Endothelial cell of umbilical vein (primary cell): ENCODE results near the gene RNF150. TPM values are rescaled to one million over a fixed set of nuclear protein-coding genes. Genes with fewer than 3 reads are reported as not detected.

ENCODE experiments used
- BruUV-seq: library from RNA; stranded (reverse); fragments of 400-500 nt; replicated peaks from 2 replicates; lab custom pipeline; 2021; lab: Mats Ljungman, UMichigan
- CTCF ChIA-PET: fragments of 300-600, 350-600 bp; sonication (Branson Sonifier 250); formaldehyde crosslinking; loops from one replicate; lab custom pipeline; 2021; ENCODE audit warnings: antibody characterized with exemption, inconsistent platforms; lab: Charles Lee
- POLR2A ChIA-PET: fragments of 300-600, 350-600 bp; sonication (Branson Sonifier 250); formaldehyde crosslinking; loops from one replicate; lab custom pipeline; 2021; ENCODE audit warnings: antibody characterized with exemption, inconsistent platforms; lab: Charles Lee
- DNase-seq: peaks from one replicate; pipeline ENCODE4 v3.0.0-alpha.2; 2011; ENCODE audit warnings: low read depth, low spot score
- FAIRE-seq: peaks from 2 replicates; lab custom pipeline; 2011; peaks lifted over from hg19 to GRCh38; lab: Jason Lieb, UNC
- H2AFZ ChIP-seq: 2 replicates; pipeline ENCODE4 v1.6.0; 2012; ENCODE audit warnings: low read depth, low read length, control low read depth, inconsistent platforms
- H3K27ac ChIP-seq: 2 replicates; pipeline ENCODE4 v1.5.1; 2011; ENCODE audit warnings: low read depth, mild to moderate bottlenecking, control low read depth, low read length, moderate library complexity; ENCODE audit not compliant: insufficient read depth
- H3K27me3 ChIP-seq, 2 experiments: 2 replicates each; pipeline versions ENCODE4 v1.6.0 to v1.6.1; 2011; ENCODE audit warnings: low read length in 2 of 2, mixed read lengths in 1 of 2; ENCODE audit not compliant: control insufficient read depth in 2 of 2, insufficient read depth in 2 of 2
- H3K36me3 ChIP-seq, 2 experiments: 2 replicates in 1 of 2; 3 replicates in 1 of 2; pipeline ENCODE4 v1.5.1; 2011; ENCODE audit warnings: low read length in 2 of 2, mild to moderate bottlenecking in 1 of 2, moderate library complexity in 1 of 2; ENCODE audit not compliant: control insufficient read depth in 2 of 2, insufficient read depth in 2 of 2; ENCODE audit errors: extremely low read depth in 1 of 2
- H3K4me1 ChIP-seq: 3 replicates; pipeline ENCODE4 v1.5.1; 2011; ENCODE audit warnings: mild to moderate bottlenecking, low read length; ENCODE audit not compliant: control insufficient read depth, insufficient read depth; ENCODE audit errors: extremely low read depth
- H3K4me2 ChIP-seq: 2 replicates; pipeline ENCODE4 v1.6.1; 2011; ENCODE audit warnings: low read length, control low read depth, mixed read lengths; ENCODE audit not compliant: insufficient read depth
- H3K4me3 ChIP-seq, 3 experiments: fragments of 200-600 bp in 1 of 3; sonication (generic), shearing (Covaris generic) in 1 of 3; replicated peaks in 1 of 3; 2 replicates each; pipeline ENCODE4 v1.5.1; 2011 to 2016; ENCODE audit warnings: control low read depth in 3 of 3, low read length in 3 of 3, mild to moderate bottlenecking in 2 of 3, inconsistent platforms in 1 of 3, low read depth in 1 of 3, moderate library complexity in 1 of 3; ENCODE audit not compliant: insufficient read depth in 1 of 3
- H3K79me2 ChIP-seq: 2 replicates; pipeline ENCODE4 v1.6.0; 2012; ENCODE audit warnings: low read length, inconsistent platforms; ENCODE audit not compliant: control insufficient read depth, insufficient read depth
- H3K9ac ChIP-seq: replicated peaks from 2 replicates; pipeline ENCODE3; 2011; ENCODE audit warnings: low read length, control low read depth; ENCODE audit not compliant: insufficient read depth; ENCODE audit errors: extremely low read depth
- H3K9me1 ChIP-seq: replicated peaks from 3 replicates; pipeline ENCODE4 v1.6.0; 2011; ENCODE audit warnings: mild to moderate bottlenecking, low read length; ENCODE audit not compliant: control insufficient read depth, insufficient read depth; ENCODE audit errors: extremely low read depth
- H3K9me3 ChIP-seq: replicated peaks from 2 replicates; pipeline ENCODE4 v1.5.1; 2012; ENCODE audit warnings: low read length, inconsistent platforms; ENCODE audit not compliant: control insufficient read depth, insufficient read depth
- H4K20me1 ChIP-seq: replicated peaks from 2 replicates; pipeline ENCODE3; 2011; ENCODE audit warnings: mild to moderate bottlenecking, low read length; ENCODE audit not compliant: control insufficient read depth, insufficient read depth; ENCODE audit errors: extremely low read depth
- CTCF ChIP-seq, 2 donors: IDR thresholded peaks; 1 replicate in 1 of 2; 2 replicates in 1 of 2; pipeline ENCODE4 v1.5.1; 2011; ENCODE audit warnings: low read length in 2 of 2, mild to moderate bottlenecking in 2 of 2, moderate library complexity in 2 of 2, control low read depth in 1 of 2, inconsistent platforms in 1 of 2, low read depth in 1 of 2; ENCODE audit not compliant: insufficient read depth in 1 of 2; ENCODE audit errors: extremely low read depth in 1 of 2
- EZH2 ChIP-seq: IDR thresholded peaks from 2 replicates; pipeline ENCODE4 v1.6.1; 2012; ENCODE audit warnings: borderline replicate concordance, low read depth, mild to moderate bottlenecking, moderate library complexity, low read length, inconsistent platforms; ENCODE audit not compliant: severe bottlenecking
- FOS ChIP-seq: IDR thresholded peaks from 2 replicates; pipeline ENCODE4 v1.6.1; 2011; ENCODE audit warnings: mild to moderate bottlenecking, low read length, moderate library complexity, borderline replicate concordance; ENCODE audit not compliant: insufficient read depth
- GATA2 ChIP-seq: IDR thresholded peaks from 2 replicates; pipeline ENCODE4 v1.7.0; 2011; ENCODE audit warnings: low read depth, mild to moderate bottlenecking, moderate library complexity, mixed read lengths, low read length; ENCODE audit not compliant: insufficient read length, insufficient read depth
- JUN ChIP-seq: IDR thresholded peaks from 2 replicates; pipeline ENCODE4 v1.6.1; 2011; ENCODE audit warnings: borderline replicate concordance, low read depth; ENCODE audit not compliant: insufficient read length, insufficient read depth
- MAX ChIP-seq: IDR thresholded peaks from 2 replicates; pipeline ENCODE4 v1.6.1; 2011; ENCODE audit not compliant: insufficient read depth, insufficient read length
- MYC ChIP-seq: IDR thresholded peaks from one replicate; pipeline ENCODE4 v1.6.1; 2011; ENCODE audit warnings: mild to moderate bottlenecking, low read depth, low read length
- POLR2A ChIP-seq: IDR thresholded peaks from 2 replicates; pipeline ENCODE4 v1.6.1; 2012; ENCODE audit warnings: low read depth, mild to moderate bottlenecking, control low read depth, low read length
- POLR2AphosphoS5 ChIP-seq: IDR thresholded peaks from 2 replicates; pipeline ENCODE4 v1.6.1; 2012; ENCODE audit warnings: low read depth, mild to moderate bottlenecking, control low read depth, low read length, moderate library complexity; ENCODE audit not compliant: insufficient read depth
- dilution Hi-C: fragments of 300-500 bp; cut with MboI; formaldehyde crosslinking; loops from one replicate; pipeline ENCODE4 v1.15.0; 2019; ENCODE audit warnings: low sequenced_read_pairs; ENCODE audit not compliant: extremely low pct_ligation_motif_present
- intact Hi-C: fragments of 100-400 bp; cut with micrococcal nuclease; formaldehyde crosslinking; loops from one replicate; pipeline ENCODE4 v1.10.0; 2022
- polyA plus RNA-seq, 4 experiments: library from polyadenylated mRNA; depleted of rRNA in 3 of 4; stranded (reverse) in 3 of 4; unstranded in 1 of 4; fragments of >200 nt; gene quantifications; 2 replicates each; pipeline versions ENCODE4 v1.2.1 to v1.2.3, GENCODE V29; 2011 to 2012; ENCODE audit warnings: missing spikeins in 1 of 4
- total RNA-seq: library from RNA; stranded (reverse); gene quantifications from 2 replicates; pipeline ENCODE4 v1.2.3, GENCODE V29; 2021

The RNF150 gene
- total and polyA plus RNA-seq, 2 donors (not counting 3 experiments of a cell fraction or from before 2014, with no cell fraction given): 0.33 to 0.35 TPM

DNA sequence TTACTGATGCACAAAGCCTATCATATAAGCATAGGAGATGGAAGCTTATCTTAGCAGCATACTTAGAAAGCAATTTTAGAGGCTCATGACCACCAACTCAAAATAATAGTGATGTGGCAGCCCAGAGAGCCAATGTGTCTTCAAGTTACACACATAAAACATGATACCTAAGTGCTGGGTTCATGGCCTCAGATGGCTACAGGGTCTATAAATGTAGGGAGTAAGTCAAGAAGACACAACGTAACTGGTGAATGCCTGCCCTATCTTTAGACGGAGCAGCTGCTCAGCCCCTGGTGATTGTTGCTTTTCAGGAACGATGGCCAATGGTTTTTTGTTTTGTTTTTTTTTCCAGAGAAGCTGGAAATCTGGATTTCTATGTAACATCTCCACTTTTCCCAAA lies 42.8 kb downstream of the RNF150 start:
- H2AFZ ChIP-seq: no peak overlapping the region
- no peak overlapping the region for H3K9ac ChIP-seq
- no peaks in the 10 kb centered on the region for H3K9me3 ChIP-seq
- H3K27ac ChIP-seq: no peak overlapping the region
- FAIRE-seq (no peak), DNase-seq (no peak)
- no peaks in the 10 kb centered on the region for H3K4me1 ChIP-seq
- dilution Hi-C loops (no loop called here), intact Hi-C loops (no loop called here)
- no peaks in the 10 kb centered on the region for H3K27me3 ChIP-seq
- no peaks in the 10 kb centered on the region for H4K20me1 ChIP-seq
- no peak overlapping the region for H3K4me2 ChIP-seq
- BruUV-seq: no TSS peak
- CTCF ChIA-PET: no interaction called here
- no peaks in the 10 kb centered on the region for H3K9me1 ChIP-seq
- no peak overlapping the region for H3K4me3 ChIP-seq
- no peaks in the 10 kb centered on the region for H3K36me3 ChIP-seq
- POLR2A ChIA-PET: no interaction called here
- no peak for TF ChIP-seq FOS
- no peak for TF ChIP-seq GATA2
- TF ChIP-seq MAX: no peak
- H3K79me2 ChIP-seq: no peaks in the 10 kb centered on the region

GRCh38 chr4:141081921-141082395 lies 51.3 kb downstream of the RNF150 start:
- dilution Hi-C loops (no loop called here), intact Hi-C loops (no loop called here)
- ChIA-PET CTCF (no interaction called here), POLR2A (no interaction called here)
- Histone ChIP-seq H3K27me3 (no peaks in the 10 kb centered on the region), H3K9ac (no peak overlapping the region), H2AFZ (no peak overlapping the region), H3K4me1 (no peaks in the 10 kb centered on the region), H3K4me3 (no peak overlapping the region), H3K27ac (no peak overlapping the region), H3K4me2 (no peak overlapping the region), H3K79me2 (no peaks in the 10 kb centered on the region), H3K9me1 (no peaks in the 10 kb centered on the region), H4K20me1 (no peaks in the 10 kb centered on the region), H3K9me3 (no peaks in the 10 kb centered on the region), H3K36me3 (no peaks in the 10 kb centered on the region)
- no TSS peak for BruUV-seq
- TF ChIP-seq MAX (no peak), MYC (no peak), FOS (no peak), GATA2 (no peak), CTCF (IDR thresholded peaks at IDR 0.05; ENCODE audit: extremely low read depth in 1 of 2, insufficient read depth in 1 of 2, low read depth in 1 of 2, low read length in 2 of 2) (no peak), JUN (no peak), POLR2AphosphoS5 (no peak), POLR2A (no peak), EZH2 (no peak)
- FAIRE-seq (no peak), DNase-seq (no peak)
